ENCODE data around the gene ENO2.
A peak's percentile ranks its signal among the peaks of the same experiment; 100 is the strongest.
"Not testable (repeated sequence)": the region's sequence is repeated elsewhere in the genome, so short reads cannot be mapped to it uniquely, and the experiment has no call there.

Gene ENO2

DNA sequence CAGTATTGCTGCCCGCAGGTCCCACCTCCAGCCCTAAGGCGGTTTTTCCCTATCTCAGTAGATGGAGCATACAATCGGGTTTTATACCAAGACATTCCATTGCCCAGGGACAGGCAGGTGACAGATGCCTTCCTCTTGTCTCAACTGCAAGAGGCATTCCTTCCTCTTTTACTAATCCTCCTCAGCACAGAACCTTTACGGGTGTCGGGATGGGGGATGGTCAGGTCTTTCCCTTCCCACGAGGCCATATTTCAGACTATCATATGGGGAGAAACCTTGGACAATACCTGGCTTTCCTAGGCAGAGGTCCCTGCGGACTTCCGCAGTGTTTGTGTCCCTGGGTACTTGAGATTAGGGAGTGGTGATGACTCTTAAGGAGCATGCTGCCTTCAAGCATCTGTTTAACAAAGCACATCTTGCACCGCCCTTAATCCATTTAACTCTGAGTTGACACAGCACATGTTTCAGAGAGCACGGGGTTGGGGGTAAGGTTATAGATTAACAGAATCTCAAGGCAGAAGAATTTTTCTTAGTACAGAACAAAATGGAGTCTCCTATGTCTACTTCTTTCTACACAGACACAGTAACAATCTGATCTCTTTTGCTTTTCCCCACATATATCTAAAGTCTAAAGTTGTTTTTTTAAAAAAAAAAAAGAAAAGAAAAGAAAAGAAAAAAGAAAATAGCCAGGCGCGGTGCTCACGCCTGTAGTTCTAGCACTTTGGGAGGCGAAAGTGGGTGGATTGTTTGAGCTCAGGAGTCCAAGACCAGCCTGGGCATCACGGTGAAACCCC is 28.0 kb upstream of the ENO2 start:
- DNase-seq (ENCODE audit: low spot score), result not testable (repeated sequence)

- no peak for DNase-seq (ENCODE audit: low spot score)
These were observed 26.9 kb upstream of the ENO2 start for GRCh38 chr12:6887460-6887859.

GRCh38 chr12:6888360-6888759 is 26.0 kb upstream of the ENO2 start:
- no peak for DNase-seq (ENCODE audit: low spot score)

DNA sequence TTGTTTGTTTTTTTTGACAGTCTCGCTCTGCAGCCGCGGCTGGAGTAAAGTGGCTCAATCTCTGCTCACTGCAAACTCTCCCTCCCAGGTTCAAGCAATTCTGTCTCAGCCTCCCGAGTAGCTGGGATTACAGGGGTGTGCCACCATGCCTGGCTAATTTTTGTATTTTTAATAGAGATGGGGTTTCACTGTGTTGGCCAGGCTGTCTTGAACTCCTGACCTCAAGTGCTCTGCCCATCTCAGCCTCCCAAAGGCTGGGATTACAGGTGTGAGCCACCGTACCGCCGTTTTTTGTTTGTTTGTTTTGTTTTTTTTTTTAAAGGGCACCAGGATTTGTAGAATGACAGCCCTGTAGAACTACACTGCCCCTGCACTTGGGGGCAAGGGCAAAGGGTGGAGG is 25.6 kb upstream of the ENO2 start:
- DNase-seq (ENCODE audit: low spot score), result not testable (repeated sequence)

GRCh38 chr12:6889775-6890573 is 24.4 kb upstream of the ENO2 start:
- DNase-seq (ENCODE audit: low spot score), result not testable (repeated sequence)

GRCh38 chr12:6890789-6891645 is 23.4 kb upstream of the ENO2 start:
- peak; percentile 98 for DNase-seq (ENCODE audit: low spot score)

GRCh38 chr12:6891646-6892001 is 22.8 kb upstream of the ENO2 start:
- DNase-seq (ENCODE audit: low spot score), result no peak

DNA sequence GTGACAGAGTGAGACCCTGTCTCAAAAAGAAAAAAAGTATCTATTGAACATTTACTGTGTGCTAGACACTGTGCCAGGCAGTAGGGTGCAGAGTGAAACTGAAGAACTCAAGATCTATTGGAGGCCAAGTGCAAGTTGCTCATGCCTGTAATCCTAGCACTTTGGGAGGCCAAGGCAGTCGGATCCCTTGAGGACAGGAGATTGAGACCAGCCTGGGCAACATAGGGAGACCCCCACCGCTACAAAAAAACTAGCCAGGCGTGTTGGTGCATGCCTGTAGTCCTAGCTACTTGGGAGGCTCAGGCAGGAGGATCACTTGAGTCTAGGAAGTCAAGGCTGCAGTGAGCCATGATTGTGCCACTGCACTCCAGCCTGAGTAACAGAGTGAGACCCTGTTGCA is 21.7 kb upstream of the ENO2 start:
- DNase-seq (ENCODE audit: low spot score), result not testable (repeated sequence)

- DNase-seq (ENCODE audit: low spot score), result no peak
These were observed 20.1 kb upstream of the ENO2 start for GRCh38 chr12:6894321-6894720.

DNA sequence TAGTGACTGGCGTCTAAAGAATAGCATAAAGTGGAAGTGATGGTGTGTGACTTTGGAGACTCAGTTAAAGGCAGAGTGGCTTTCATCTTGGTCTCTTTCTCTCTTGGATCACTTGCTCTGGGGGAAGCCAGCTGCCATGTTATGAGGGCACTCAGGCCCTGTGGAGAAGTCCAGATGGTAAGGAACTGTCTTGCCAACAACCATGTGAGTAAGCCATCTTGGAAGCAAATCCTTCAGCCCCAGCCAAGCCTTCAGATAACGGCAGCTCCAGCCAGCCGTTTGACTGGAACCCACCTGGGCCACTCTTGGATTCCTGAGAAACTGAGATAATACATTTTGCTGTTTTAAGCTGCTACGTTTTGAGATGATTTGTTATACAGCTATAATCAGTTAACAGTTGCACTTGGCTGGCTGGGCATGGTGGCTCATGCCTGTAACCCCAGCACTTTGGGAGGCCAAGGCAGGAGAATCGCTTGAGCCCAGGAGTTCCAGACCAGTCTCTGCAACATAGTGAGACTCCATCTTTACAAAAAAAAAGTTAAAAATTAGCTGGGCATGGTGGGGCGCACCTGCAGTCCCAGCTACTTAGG is 17.4 kb upstream of the ENO2 start:
- DNase-seq (ENCODE audit: low spot score), result no peak

DNA sequence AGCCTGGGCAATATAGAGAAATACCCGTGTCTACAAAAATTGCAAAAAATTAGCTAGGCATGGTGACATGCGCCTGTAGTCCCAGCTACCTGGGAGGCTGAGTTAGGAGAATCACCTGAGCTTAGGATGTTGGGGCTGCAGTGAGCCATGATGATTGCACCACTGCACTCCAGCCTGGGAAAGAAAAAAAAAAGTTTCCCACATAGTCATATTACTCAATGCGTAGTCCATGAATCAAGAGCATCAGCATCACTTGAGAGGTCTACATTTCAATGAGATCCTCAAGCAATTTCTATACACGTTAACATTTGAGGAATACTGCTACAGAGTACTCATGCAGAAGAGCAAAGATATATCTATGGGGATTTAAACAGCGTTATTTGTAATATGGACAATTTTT is 15.0 kb upstream of the ENO2 start:
- no peak for DNase-seq (ENCODE audit: low spot score)

GRCh38 chr12:6899837-6900519 is 14.4 kb upstream of the ENO2 start:
- DNase-seq (ENCODE audit: low spot score), result no peak

GRCh38 chr12:6902448-6902847 is 11.9 kb upstream of the ENO2 start:
- DNase-seq (ENCODE audit: low spot score), result no peak

DNA sequence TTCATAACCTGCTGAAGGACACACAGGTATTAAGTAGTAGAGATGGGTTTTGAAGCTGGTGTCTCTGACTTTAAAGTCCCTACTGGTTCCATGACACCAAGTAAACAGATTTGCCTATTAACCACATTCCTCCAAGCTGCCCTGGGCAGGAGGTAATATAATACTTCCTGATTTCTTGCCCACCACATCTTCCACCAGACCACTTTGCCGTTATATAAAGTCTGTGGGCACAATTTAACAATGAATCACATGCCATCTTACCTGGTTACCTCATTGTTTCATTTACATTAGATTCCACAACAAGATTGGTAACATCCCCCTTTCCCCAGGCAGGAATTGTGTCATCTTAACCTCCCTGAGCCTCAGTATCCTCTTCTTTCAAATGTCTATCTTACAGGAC is 10.7 kb upstream of the ENO2 start:
- DNase-seq (ENCODE audit: low spot score), result no peak

DNA sequence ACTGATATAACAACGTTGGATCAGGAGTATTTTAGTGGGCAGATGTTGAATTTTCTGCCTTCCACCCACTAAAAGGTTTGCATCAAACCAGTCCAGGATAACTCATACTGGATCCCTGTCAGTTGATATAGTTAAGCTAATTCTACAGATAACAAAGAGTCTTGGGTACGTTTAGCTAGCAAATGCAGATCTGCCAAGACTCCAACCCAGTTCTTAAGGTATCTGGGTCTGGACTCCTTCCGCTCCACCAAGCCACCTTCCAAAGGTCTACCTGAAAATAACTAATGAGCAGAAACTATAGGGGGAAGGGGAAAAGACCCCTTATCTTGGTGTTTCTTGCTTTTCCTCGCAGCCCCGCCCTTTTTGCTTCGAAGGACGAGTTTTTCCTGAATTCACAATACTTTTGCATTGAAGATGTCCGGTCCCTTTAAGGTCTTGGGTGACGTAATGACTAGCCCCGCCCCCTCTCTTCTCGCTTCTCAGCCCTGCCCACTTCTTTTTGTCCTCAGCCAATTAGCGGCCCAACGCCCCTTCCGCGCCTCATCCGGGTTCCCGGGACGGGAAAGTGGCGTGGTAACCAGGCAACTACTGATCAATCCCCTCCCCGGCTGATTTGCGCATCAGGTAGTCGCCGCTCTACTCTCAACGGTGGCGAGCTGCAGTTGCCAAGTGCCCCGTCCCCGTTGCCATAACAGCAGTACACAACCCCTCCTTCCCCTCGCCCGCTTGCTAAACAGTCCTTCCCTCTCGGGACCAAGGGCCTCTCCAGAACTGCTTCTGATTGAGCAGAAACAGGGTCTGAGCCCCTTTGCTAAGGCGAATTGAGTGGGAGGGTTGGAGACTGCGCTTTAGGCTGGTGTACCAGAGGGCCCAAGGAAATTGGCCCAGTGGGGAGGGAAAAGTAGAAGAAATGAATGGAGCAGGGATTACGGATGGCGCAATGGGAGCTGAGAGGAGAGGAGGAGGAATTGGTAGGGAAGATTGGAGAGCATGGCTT is 9.8 kb upstream of the ENO2 start, which contains the start of gene LRRC23:
LRRC23 (plus strand) TSS at position 543 of the 997 bp plus-strand sequence. CDS start 812 bp downstream, outside the sequence.
- peak; percentile 96 for DNase-seq (ENCODE audit: low spot score)

DNA sequence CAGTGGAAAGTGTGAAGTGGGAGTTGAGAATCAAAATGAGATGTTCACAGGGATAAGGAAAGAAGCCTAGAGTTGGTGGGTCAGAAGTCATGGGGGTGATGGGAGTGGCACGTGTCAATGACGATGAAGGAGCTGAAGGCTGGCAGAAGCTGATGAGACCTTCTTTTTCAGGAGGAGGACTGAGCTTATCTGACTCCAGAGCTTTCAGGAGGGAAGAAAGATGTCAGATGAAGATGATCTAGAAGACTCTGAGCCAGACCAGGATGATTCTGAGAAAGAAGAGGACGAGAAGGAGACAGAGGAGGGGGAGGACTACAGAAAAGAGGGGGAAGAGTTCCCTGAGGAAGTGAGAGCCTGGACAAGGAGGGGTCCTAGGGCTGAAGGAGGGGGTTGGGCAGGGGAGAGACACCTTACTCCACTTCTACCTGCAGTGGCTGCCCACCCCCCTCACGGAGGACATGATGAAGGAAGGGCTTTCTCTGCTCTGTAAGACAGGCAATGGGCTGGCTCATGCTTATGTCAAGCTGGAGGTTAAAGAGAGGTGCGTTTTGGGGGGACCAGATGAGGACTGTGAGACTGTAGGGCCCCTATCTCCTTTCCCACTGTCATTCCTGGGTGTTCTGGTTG is 8.9 kb upstream of the ENO2 start:
- DNase-seq (ENCODE audit: low spot score), result no peak

DNA sequence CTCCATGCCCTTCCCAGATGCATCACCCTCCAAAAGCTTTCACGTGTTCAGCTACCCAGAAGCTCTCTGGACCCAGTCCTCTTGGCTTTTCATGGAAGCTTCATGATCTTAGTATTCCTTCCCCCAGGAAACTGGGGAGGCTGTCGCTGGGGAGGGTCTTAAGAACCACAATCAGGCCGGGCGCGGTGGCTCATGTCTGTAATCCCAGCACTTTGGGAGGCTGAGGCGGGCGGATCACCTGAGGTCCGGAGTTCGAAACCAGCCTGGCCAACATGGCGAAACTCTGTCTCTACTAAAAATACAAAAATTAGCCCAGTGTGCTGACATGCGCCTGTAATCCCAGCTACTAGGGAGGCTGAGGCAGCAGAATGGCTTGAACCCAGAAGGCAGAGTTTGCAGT is 6.2 kb upstream of the ENO2 start:
- DNase-seq (ENCODE audit: low spot score), result not testable (repeated sequence)

DNA sequence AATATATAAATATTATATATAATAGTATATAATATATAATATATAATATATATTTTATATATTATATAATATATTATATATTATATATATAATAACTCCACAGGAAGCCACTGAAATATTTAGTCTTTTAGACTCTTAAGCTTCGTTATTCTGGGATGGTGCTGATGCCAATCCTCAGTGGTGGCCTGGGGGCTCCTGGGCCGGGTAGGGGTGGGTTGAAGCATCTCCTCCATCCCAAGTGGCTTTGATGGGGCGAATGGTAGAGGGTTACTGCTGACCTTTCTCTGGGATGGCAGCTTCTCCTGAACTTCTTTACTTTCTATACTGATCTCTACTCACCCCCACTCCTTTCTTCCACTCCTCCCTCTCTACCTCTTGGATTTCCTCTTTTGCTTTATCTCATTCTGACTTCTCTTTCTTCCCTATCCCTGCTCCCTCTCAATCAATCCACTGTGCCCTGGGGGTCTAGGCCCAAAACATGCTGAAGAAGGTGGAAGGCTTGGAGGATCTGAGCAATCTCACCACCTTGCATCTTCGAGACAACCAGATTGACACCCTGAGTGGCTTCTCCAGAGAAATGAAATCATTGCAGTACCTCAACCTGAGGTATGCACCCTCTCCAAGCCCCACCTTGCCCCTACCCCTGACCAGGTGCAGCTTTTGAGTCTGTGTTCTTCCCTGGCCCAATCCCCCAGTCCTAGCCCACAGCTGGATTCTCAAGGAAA is 4.8 kb upstream of the ENO2 start:
- no peak for DNase-seq (ENCODE audit: low spot score)
